GM12892 (cell line): ENCODE results near the gene CRIP2.

Source experiments
- POLR2A ChIP-seq: IDR thresholded peaks from 2 replicates; pipeline ENCODE4 v1.6.1; 2011; ENCODE audit warnings: low read depth, low read length, control low read depth
- POLR2AphosphoS5 ChIP-seq: IDR thresholded peaks from 2 replicates; pipeline ENCODE4 v1.6.1; 2011; ENCODE audit warnings: low read depth, low read length, control low read depth
- TAF1 ChIP-seq: IDR thresholded peaks from 2 replicates; pipeline ENCODE4 v1.6.1; 2011; ENCODE audit warnings: low read depth, mild to moderate bottlenecking, control low read depth, low read length, borderline replicate concordance

DNA sequence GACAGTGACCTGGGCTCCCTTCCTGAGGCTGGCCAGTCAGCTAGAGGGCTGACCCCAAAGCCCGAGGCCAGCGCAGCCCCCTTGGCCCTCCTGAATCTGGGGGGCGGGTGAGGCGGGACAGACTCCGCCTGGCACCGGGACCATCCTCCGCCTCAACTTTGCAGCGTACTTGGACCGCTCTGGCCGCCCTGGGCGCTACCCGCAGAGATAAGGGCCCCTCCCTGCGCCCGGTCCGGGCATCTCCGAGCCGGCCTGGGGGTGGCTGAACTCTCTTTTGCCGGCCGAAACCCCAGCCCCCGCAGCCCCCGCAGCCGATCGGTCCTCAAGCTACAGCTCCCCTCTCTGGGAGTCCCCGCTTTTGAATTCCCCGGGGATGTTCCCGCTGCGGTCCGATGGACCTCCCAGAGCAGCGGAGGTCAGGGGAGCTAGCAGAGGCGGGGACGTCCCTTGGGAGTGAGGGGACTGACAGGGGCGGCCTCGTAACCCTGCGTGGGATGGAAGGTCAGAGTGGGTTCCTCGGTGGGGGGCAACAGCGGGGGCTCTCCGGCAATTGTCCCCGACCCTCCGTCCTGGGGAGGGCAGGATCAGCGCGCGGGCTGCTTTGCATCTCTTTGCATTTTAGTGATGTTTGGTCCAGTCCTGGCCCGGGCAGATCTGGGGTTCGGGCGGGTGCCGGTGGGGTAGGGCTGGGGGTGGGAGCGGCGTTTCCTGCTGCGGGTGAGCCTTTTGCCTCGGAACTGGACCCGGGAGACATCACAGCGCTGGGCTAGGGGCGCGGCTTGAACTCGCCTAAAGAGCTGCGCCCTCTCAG is 11.7 kb downstream of the CRIP2 start, which contains the start of gene CRIP1:
- TF ChIP-seq POLR2AphosphoS5 (no peak), POLR2A (no peak), TAF1 (no peak)
